HepG2 (cell line): ENCODE measurements around the gene NLGN3. TPM values are rescaled to one million over a fixed set of nuclear protein-coding genes. Genes with fewer than 3 reads are reported as not detected.

Experiments
- ATAC-seq: fragments of 200-7000 bp; cut with Tn5 transposase; 3 replicates; pipeline ENCODE4 v1.9.1; 2020; ENCODE audit warnings: mild to moderate bottlenecking, moderate library complexity
- BruUV-seq: library from RNA; stranded (reverse); fragments of 400-500 nt; replicated peaks from 2 replicates; lab custom pipeline; 2021; lab: Mats Ljungman, UMichigan
- CTCF ChIA-PET: fragments of 300-600 bp; formaldehyde crosslinking; extraction: SDS; loops from one replicate; lab custom pipeline; 2021; ENCODE audit warnings: low total read pairs, inconsistent platforms, low intra/inter-chr PET ratio; lab: Yijun Ruan, JAX
- POLR2A ChIA-PET: fragments of 350-600 bp; sonication (Branson Sonifier 250); formaldehyde crosslinking; loops from one replicate; lab custom pipeline; 2020; ENCODE audit warnings: antibody characterized with exemption, inconsistent platforms; lab: Yijun Ruan, JAX
- DNase-seq: peaks from one replicate; pipeline ENCODE4 v3.0.0-alpha.2; 2015; ENCODE audit warnings: low spot score
- FAIRE-seq: peaks from 3 replicates; lab custom pipeline; 2011; peaks lifted over from hg19 to GRCh38; lab: Jason Lieb, UNC
- H2AFZ ChIP-seq: one replicate; pipeline ENCODE4 v1.6.1; 2011; ENCODE audit warnings: low read length, inconsistent platforms
- H3K27ac ChIP-seq: fragments of 300-600 bp; 3 replicates; pipeline ENCODE4 v1.8.0; 2011; ENCODE audit warnings: mixed run types, mild to moderate bottlenecking, mixed read lengths, low read length, inconsistent platforms; ENCODE audit not compliant: insufficient read depth; ENCODE audit errors: extremely low read length
- H3K27me3 ChIP-seq, 2 experiments: fragments of 200-600 bp in 1 of 2; 2 replicates in 1 of 2; 3 replicates in 1 of 2; pipeline versions ENCODE4 v1.6.0 to v1.8.0; 2011; ENCODE audit warnings: low read length in 2 of 2, mild to moderate bottlenecking in 2 of 2, moderate library complexity in 2 of 2, inconsistent platforms in 1 of 2; ENCODE audit not compliant: insufficient read depth in 2 of 2, control insufficient read depth in 1 of 2
- H3K36me3 ChIP-seq, 2 experiments: fragments of 200-600 bp in 1 of 2; replicated peaks in 1 of 2; 2 replicates in 1 of 2; 3 replicates in 1 of 2; pipeline versions ENCODE4 v1.5.1 to v1.8.0; 2011; ENCODE audit warnings: low read length in 2 of 2, inconsistent platforms in 1 of 2; ENCODE audit not compliant: insufficient read depth in 2 of 2, control insufficient read depth in 1 of 2
- H3K4me1 ChIP-seq: 2 replicates; pipeline ENCODE4 v1.5.1; 2012; ENCODE audit warnings: low read length, inconsistent platforms; ENCODE audit not compliant: insufficient read depth
- H3K4me2 ChIP-seq: 2 replicates; pipeline ENCODE4 v1.6.0; 2011; ENCODE audit warnings: low read depth, low read length, inconsistent platforms
- H3K4me3 ChIP-seq, 3 experiments: fragments of 200-600 bp in 1 of 3; sonication (generic), shearing (Covaris generic) in 1 of 3; replicated peaks in 1 of 3; 2 replicates each; pipeline ENCODE4 v1.5.1; 2011 to 2016; ENCODE audit warnings: low read length in 3 of 3, inconsistent platforms in 2 of 3, low read depth in 2 of 3, mild to moderate bottlenecking in 2 of 3, control low read depth in 1 of 3, mixed read lengths in 1 of 3; ENCODE audit not compliant: insufficient read depth in 1 of 3
- H3K79me2 ChIP-seq: one replicate; pipeline ENCODE4 v1.6.1; 2011; ENCODE audit warnings: low read length, inconsistent platforms; ENCODE audit not compliant: insufficient read depth
- H3K9ac ChIP-seq: 2 replicates; pipeline ENCODE4 v1.6.0; 2011; ENCODE audit warnings: mild to moderate bottlenecking, low read depth, low read length, inconsistent platforms; ENCODE audit not compliant: insufficient read depth
- H3K9me3 ChIP-seq: 2 replicates; pipeline ENCODE4 v1.5.1; 2012; ENCODE audit warnings: mild to moderate bottlenecking, low read length
- H4K20me1 ChIP-seq: 2 replicates; pipeline ENCODE4 v1.6.0; 2011; ENCODE audit warnings: inconsistent platforms, mild to moderate bottlenecking, low read length, moderate library complexity; ENCODE audit not compliant: insufficient read depth
- CENPX ChIP-seq: sonication (generic); formaldehyde crosslinking; IDR thresholded peaks from 2 replicates; pipeline ENCODE4 v1.9.0; 2021; ENCODE audit warnings: mild to moderate bottlenecking, missing genetic modification reagents, moderate library complexity
- FOXJ3 ChIP-seq: sonication (generic); formaldehyde crosslinking; IDR thresholded peaks from 2 replicates; pipeline ENCODE4 v1.4.0; 2020; ENCODE audit warnings: missing genetic modification reagents, mild to moderate bottlenecking, borderline replicate concordance
- FOXK1 ChIP-seq: sonication (generic); formaldehyde crosslinking; IDR thresholded peaks from 2 replicates; pipeline ENCODE4 v1.4.0; 2020; ENCODE audit warnings: low read depth, missing genetic modification reagents, borderline replicate concordance
- KMT2A ChIP-seq: sonication (generic); formaldehyde crosslinking; IDR thresholded peaks from 2 replicates; pipeline ENCODE4 v1.4.0; 2020; ENCODE audit warnings: missing genetic modification reagents
- PCBP1 ChIP-seq: fragments of 200-400 bp; formaldehyde crosslinking; IDR thresholded peaks from 2 replicates; pipeline ENCODE4 v1.6.1; 2017; ENCODE audit warnings: mild to moderate bottlenecking, low read depth, low read length, borderline replicate concordance
- TFDP1 ChIP-seq: IDR thresholded peaks from 2 replicates; pipeline ENCODE4 v1.6.1; 2016; ENCODE audit warnings: missing compliant biosample characterization, missing genetic modification reagents, borderline replicate concordance
- ZBTB40 ChIP-seq, 2 experiments: fragments of 450-650 bp in 1 of 2; sonication (generic) in 1 of 2; formaldehyde crosslinking in 1 of 2; IDR thresholded peaks; 2 replicates each; pipeline versions ENCODE4 v1.6.1 to v1.8.0; 2016 to 2022; ENCODE audit warnings: antibody characterized with exemption in 1 of 2, mild to moderate bottlenecking in 1 of 2, missing genetic modification reagents in 1 of 2
- ZNF33A ChIP-seq: sonication (generic); formaldehyde crosslinking; IDR thresholded peaks from 2 replicates; pipeline ENCODE4 v1.5.1; 2020; ENCODE audit warnings: missing genetic modification reagents, mild to moderate bottlenecking, moderate library complexity, borderline replicate concordance
- ZNF569 ChIP-seq: sonication (generic); formaldehyde crosslinking; IDR thresholded peaks from 2 replicates; pipeline ENCODE4 v1.5.0; 2020; ENCODE audit warnings: mild to moderate bottlenecking, missing genetic modification reagents, moderate library complexity, borderline replicate concordance
- ZNF792 ChIP-seq: IDR thresholded peaks from 2 replicates; pipeline ENCODE4 v1.6.1; 2016
- WGBS: methylation state at CpG from one replicate; pipeline ENCODE4 v1.1.6; 2017; ENCODE audit warnings: low lambda C conversion rate; 5-methylcytosine and 5-hydroxymethylcytosine counted together
- in situ Hi-C: cut with HindIII; loops from 2 replicates; pipeline ENCODE4 v1.10.0; 2017; ENCODE audit warnings: low pct_unique_long_range_greater_than_20kb; ENCODE audit not compliant: extremely low pct_ligation_motif_present
- intact Hi-C: fragments of 100-400 bp; cut with micrococcal nuclease; formaldehyde crosslinking; loops from one replicate; pipeline ENCODE4 v1.10.0; 2022; ENCODE audit not compliant: unreplicated experiment
- polyA plus RNA-seq, 8 experiments: library from polyadenylated mRNA; depleted of rRNA in 3 of 8; stranded (reverse) in 7 of 8; unstranded in 1 of 8; fragments of >200 nt; fragmentation: Illumina TruSeq in 4 of 8; extraction: Trizol in 4 of 8; gene quantifications; 2 replicates each; pipeline versions ENCODE4 v1.2.1 to v1.2.3, GENCODE V29; 2011 to 2016; ENCODE audit warnings: low read depth in 4 of 8, missing spikeins in 1 of 8, mixed read lengths in 1 of 8; ENCODE audit not compliant: insufficient read depth in 1 of 8
- total RNA-seq, 5 experiments: library from RNA; depleted of rRNA; stranded (reverse); fragments of >200 nt; fragmentation: Illumina TruSeq; extraction: Trizol; gene quantifications; 2 replicates each; pipeline ENCODE4 v1.2.3, GENCODE V29; 2016; ENCODE audit warnings: low read depth in 1 of 5
- TF ChIP-seq, protein P1 (sequence below): sonication (generic); formaldehyde crosslinking; IDR thresholded peaks from 2 replicates; pipeline ENCODE4 v1.8.1; 2023; ENCODE audit warnings: mild to moderate bottlenecking, missing genetic modification reagents

NLGN3 gene
- total and polyA plus RNA-seq, 2 of the 13 experiments (the other 11 are each of a cell fraction or from before 2014, with no cell fraction given) = 0.04 to 0.16 TPM

- in situ Hi-C loops (loop anchor here (10.0 kb wide), 1 partner anchor 180 kb away; no protein-coding TSS in a partner anchor), intact Hi-C loops (no loop called here)
- no peaks in the 10 kb centered on the region for H3K79me2 ChIP-seq
- DNase-seq = no peak
- no peak for FAIRE-seq
- H3K4me1 ChIP-seq = peaks cover 43% of the 10 kb centered on the region
- no peaks in the 10 kb centered on the region for H3K9me3 ChIP-seq
- CTCF ChIA-PET = no interaction called here
- no peak overlapping the region for H3K27ac ChIP-seq
- H4K20me1 ChIP-seq = no peaks in the 10 kb centered on the region
- no peak overlapping the region for H3K4me2 ChIP-seq
- no TSS peak for BruUV-seq
- H3K9ac ChIP-seq = no peak overlapping the region
- H3K36me3 ChIP-seq = no peaks in the 10 kb centered on the region
- no peaks in the 10 kb centered on the region for H3K27me3 ChIP-seq
- no peak overlapping the region for H2AFZ ChIP-seq
- POLR2A ChIA-PET = no interaction called here
- H3K4me3 ChIP-seq = no peak overlapping the region
- ATAC-seq = no peak
- 93% methylated on average over 1 of the region's 1 CpG for WGBS
- no peak for TF ChIP-seq CENPX (CRISPR knock-in tag)
- no peak for TF ChIP-seq FOXJ3 (CRISPR knock-in tag)
- TF ChIP-seq, protein P1, sequence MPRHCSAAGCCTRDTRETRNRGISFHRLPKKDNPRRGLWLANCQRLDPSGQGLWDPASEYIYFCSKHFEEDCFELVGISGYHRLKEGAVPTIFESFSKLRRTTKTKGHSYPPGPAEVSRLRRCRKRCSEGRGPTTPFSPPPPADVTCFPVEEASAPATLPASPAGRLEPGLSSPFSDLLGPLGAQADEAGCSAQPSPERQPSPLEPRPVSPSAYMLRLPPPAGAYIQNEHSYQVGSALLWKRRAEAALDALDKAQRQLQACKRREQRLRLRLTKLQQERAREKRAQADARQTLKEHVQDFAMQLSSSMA (CRISPR knock-in tag) = no peak
- no peak for TF ChIP-seq ZNF569
- TF ChIP-seq FOXK1 (CRISPR knock-in tag) = no peak
- no peak for TF ChIP-seq ZBTB40 (IDR thresholded peaks at IDR 0.05)
- no peak for TF ChIP-seq ZBTB40 (CRISPR knock-in tag; IDR thresholded peaks at IDR 0.05)
- TF ChIP-seq ZNF792 (CRISPR knock-in tag) = no peak
- TF ChIP-seq PCBP1 = no peak
- no peak for TF ChIP-seq KMT2A (CRISPR knock-in tag)
- no peak for TF ChIP-seq ZNF33A (CRISPR knock-in tag)
- no peak for TF ChIP-seq TFDP1 (CRISPR knock-in tag)
Observed at GRCh38 chrX:71174795-71175194, 30.2 kb downstream of the NLGN3 start.
